IMR-90 (cell line): ENCODE data around the gene FOXP1.

Experiments
- CEBPB ChIP-seq: IDR thresholded peaks from 2 replicates; pipeline ENCODE4 v1.6.1; 2012; ENCODE audit warnings: low read depth, low read length, improper control_type of control experiment
- POLR2A ChIP-seq: IDR thresholded peaks from 2 replicates; pipeline ENCODE4 v1.6.1; 2012; ENCODE audit warnings: mild to moderate bottlenecking, low read depth, low read length
- RAD21 ChIP-seq: IDR thresholded peaks from 2 replicates; pipeline ENCODE4 v1.6.1; 2012; ENCODE audit warnings: low read length, improper control_type of control experiment
- TF ChIP-seq, protein P1 (sequence below): conservative IDR thresholded peaks from 2 replicates; pipeline ENCODE4 v1.5.1; 2012; ENCODE audit warnings: mild to moderate bottlenecking, low read depth, low read length, improper control_type of control experiment
- TF ChIP-seq, protein P2 (sequence below): fragments of 150-350 bp; IDR thresholded peaks from 2 replicates; pipeline ENCODE4 v1.6.1; 2017; ENCODE audit warnings: mild to moderate bottlenecking, antibody characterized with exemption, low read length, low read depth

DNA sequence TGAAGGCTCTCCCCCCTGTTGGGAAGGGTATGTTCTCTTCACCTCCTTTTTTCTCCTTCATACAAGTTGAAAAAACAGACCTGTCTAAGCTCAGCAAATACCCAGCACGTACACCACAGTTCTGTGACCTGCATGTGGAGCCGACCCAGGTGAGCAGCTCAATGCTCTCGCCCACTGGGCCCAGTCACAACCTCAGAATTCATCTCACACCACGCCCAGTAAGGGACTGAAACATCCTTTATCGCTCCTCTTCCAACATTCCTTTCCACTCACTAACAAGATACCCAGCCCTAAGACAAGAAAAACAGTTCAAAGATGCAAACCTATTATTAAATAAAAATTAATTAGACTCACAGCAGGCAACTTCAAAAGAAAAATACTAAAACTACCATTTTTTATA is 68.9 kb downstream of the FOXP1 start:
- TF ChIP-seq, protein P1, sequence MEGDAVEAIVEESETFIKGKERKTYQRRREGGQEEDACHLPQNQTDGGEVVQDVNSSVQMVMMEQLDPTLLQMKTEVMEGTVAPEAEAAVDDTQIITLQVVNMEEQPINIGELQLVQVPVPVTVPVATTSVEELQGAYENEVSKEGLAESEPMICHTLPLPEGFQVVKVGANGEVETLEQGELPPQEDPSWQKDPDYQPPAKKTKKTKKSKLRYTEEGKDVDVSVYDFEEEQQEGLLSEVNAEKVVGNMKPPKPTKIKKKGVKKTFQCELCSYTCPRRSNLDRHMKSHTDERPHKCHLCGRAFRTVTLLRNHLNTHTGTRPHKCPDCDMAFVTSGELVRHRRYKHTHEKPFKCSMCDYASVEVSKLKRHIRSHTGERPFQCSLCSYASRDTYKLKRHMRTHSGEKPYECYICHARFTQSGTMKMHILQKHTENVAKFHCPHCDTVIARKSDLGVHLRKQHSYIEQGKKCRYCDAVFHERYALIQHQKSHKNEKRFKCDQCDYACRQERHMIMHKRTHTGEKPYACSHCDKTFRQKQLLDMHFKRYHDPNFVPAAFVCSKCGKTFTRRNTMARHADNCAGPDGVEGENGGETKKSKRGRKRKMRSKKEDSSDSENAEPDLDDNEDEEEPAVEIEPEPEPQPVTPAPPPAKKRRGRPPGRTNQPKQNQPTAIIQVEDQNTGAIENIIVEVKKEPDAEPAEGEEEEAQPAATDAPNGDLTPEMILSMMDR, result no peak
- TF ChIP-seq CEBPB (no peak), POLR2A (no peak), RAD21 (no peak)
- TF ChIP-seq, protein P2, sequence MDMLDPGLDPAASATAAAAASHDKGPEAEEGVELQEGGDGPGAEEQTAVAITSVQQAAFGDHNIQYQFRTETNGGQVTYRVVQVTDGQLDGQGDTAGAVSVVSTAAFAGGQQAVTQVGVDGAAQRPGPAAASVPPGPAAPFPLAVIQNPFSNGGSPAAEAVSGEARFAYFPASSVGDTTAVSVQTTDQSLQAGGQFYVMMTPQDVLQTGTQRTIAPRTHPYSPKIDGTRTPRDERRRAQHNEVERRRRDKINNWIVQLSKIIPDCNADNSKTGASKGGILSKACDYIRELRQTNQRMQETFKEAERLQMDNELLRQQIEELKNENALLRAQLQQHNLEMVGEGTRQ, result no peak
